WTC11 (cell line): ENCODE results near the gene PUM1. TPM values are rescaled to one million over a fixed set of nuclear protein-coding genes. Genes with fewer than 3 reads are reported as not detected.

Source experiments
- ATAC-seq: fragments of 200-7000 bp; cut with Tn5 transposase; 2 replicates; pipeline ENCODE4 v1.10.0; 2021; ENCODE audit warnings: mild to moderate bottlenecking, moderate library complexity
- CTCF ChIA-PET: fragments of 300-600 bp; sonication (Branson Sonifier 250); formaldehyde crosslinking; loops from one replicate; lab custom pipeline; 2021; ENCODE audit warnings: antibody characterized with exemption; lab: Charles Lee
- POLR2A ChIA-PET: fragments of 350-600 bp; sonication (Branson Sonifier 250); formaldehyde crosslinking; loops from one replicate; lab custom pipeline; 2021; ENCODE audit warnings: antibody characterized with exemption; lab: Charles Lee
- DNase-seq: peaks from one replicate; pipeline ENCODE4 v3.0.0; 2021; ENCODE audit warnings: low spot score
- H3K27ac Mint-ChIP-seq: 2 replicates; pipeline ENCODE4 v1.8.0; 2021; ENCODE audit warnings: mixed read lengths
- H3K27me3 Mint-ChIP-seq: 2 replicates; pipeline ENCODE4 v1.8.0; 2021; ENCODE audit warnings: low read depth, mild to moderate bottlenecking, moderate library complexity, mixed read lengths
- H3K36me3 Mint-ChIP-seq: 2 replicates; pipeline ENCODE4 v1.8.0; 2021; ENCODE audit warnings: mixed read lengths
- H3K4me1 Mint-ChIP-seq: 2 replicates; pipeline ENCODE4 v1.8.0; 2022; ENCODE audit warnings: mixed read lengths
- H3K4me3 Mint-ChIP-seq: 2 replicates; pipeline ENCODE4 v1.8.0; 2021; ENCODE audit warnings: mild to moderate bottlenecking, moderate library complexity, mixed read lengths
- H3K9me3 Mint-ChIP-seq: 2 replicates; pipeline ENCODE4 v1.8.0; 2021; ENCODE audit warnings: mixed read lengths
- CBFB ChIP-seq: sonication (generic); formaldehyde crosslinking; IDR thresholded peaks from 2 replicates; pipeline ENCODE4 v1.8.1; 2022; ENCODE audit warnings: mild to moderate bottlenecking, low read depth, missing genetic modification reagents
- E2F4 ChIP-seq: sonication (generic); formaldehyde crosslinking; IDR thresholded peaks from 2 replicates; pipeline ENCODE4 v1.8.1; 2022; ENCODE audit warnings: low read depth, mild to moderate bottlenecking, moderate library complexity, missing genetic modification reagents, borderline replicate concordance
- E2F5 ChIP-seq: sonication (generic); formaldehyde crosslinking; IDR thresholded peaks from 2 replicates; pipeline ENCODE4 v1.8.1; 2022; ENCODE audit warnings: mild to moderate bottlenecking, moderate library complexity, missing genetic modification reagents
- EMX1 ChIP-seq: fragments of 250-450 bp; sonication (Bioruptor Pico); IDR thresholded peaks from 2 replicates; pipeline ENCODE4 v1.8.0; 2021; ENCODE audit warnings: mild to moderate bottlenecking
- FOXJ3 ChIP-seq: sonication (generic); formaldehyde crosslinking; IDR thresholded peaks from 2 replicates; pipeline ENCODE4 v1.9.0; 2021; ENCODE audit warnings: missing genetic modification reagents, mild to moderate bottlenecking, borderline replicate concordance
- FOXP1 ChIP-seq: sonication (generic); formaldehyde crosslinking; IDR thresholded peaks from 2 replicates; pipeline ENCODE4 v1.8.0; 2022; ENCODE audit warnings: missing genetic modification reagents, mild to moderate bottlenecking, moderate library complexity, borderline replicate concordance
- FOXP4 ChIP-seq: sonication (generic); formaldehyde crosslinking; IDR thresholded peaks from 2 replicates; pipeline ENCODE4 v1.8.0; 2022; ENCODE audit warnings: mild to moderate bottlenecking, missing genetic modification reagents
- KAT7 ChIP-seq: sonication (generic); formaldehyde crosslinking; IDR thresholded peaks from 2 replicates; pipeline ENCODE4 v1.8.1; 2023; ENCODE audit warnings: missing genetic modification reagents, mild to moderate bottlenecking, borderline replicate concordance
- MYBL2 ChIP-seq: sonication (generic); formaldehyde crosslinking; IDR thresholded peaks from 2 replicates; pipeline ENCODE4 v1.8.1; 2023; ENCODE audit warnings: mild to moderate bottlenecking, moderate library complexity, missing genetic modification reagents
- RELA ChIP-seq: sonication (generic); formaldehyde crosslinking; IDR thresholded peaks from 2 replicates; pipeline ENCODE4 v1.8.1; 2022; ENCODE audit warnings: missing genetic modification reagents, mild to moderate bottlenecking, borderline replicate concordance
- TEAD4 ChIP-seq: sonication (generic); formaldehyde crosslinking; IDR thresholded peaks from 2 replicates; pipeline ENCODE4 v1.8.0; 2022; ENCODE audit warnings: mild to moderate bottlenecking, missing genetic modification reagents
- TP53 ChIP-seq: sonication (generic); formaldehyde crosslinking; IDR thresholded peaks from 2 replicates; pipeline ENCODE4 v1.8.1; 2023; ENCODE audit warnings: mild to moderate bottlenecking, missing genetic modification reagents
- USF2 ChIP-seq: sonication (generic); formaldehyde crosslinking; IDR thresholded peaks from 2 replicates; pipeline ENCODE4 v1.8.1; 2023; ENCODE audit warnings: mild to moderate bottlenecking, missing genetic modification reagents, moderate library complexity
- ZNF121 ChIP-seq: sonication (generic); formaldehyde crosslinking; IDR thresholded peaks from 2 replicates; pipeline ENCODE4 v1.8.0; 2023; ENCODE audit warnings: missing genetic modification reagents
- ZNF138 ChIP-seq: sonication (generic); formaldehyde crosslinking; conservative IDR thresholded peaks from 2 replicates; pipeline ENCODE4 v1.8.1; 2022; ENCODE audit warnings: mild to moderate bottlenecking, moderate library complexity, missing genetic modification reagents
- ZNF219 ChIP-seq: sonication (generic); formaldehyde crosslinking; IDR thresholded peaks from 2 replicates; pipeline ENCODE4 v1.8.0; 2023; ENCODE audit warnings: missing genetic modification reagents, mild to moderate bottlenecking, borderline replicate concordance
- ZNF416 ChIP-seq: fragments of 250-450 bp; sonication (Bioruptor Pico); IDR thresholded peaks from 2 replicates; pipeline ENCODE4 v1.9.0; 2021; ENCODE audit warnings: mild to moderate bottlenecking, inconsistent platforms
- ZNF423 ChIP-seq: fragments of 250-450 bp; sonication (Bioruptor Pico); IDR thresholded peaks from 2 replicates; pipeline ENCODE4 v2.1.2; 2022; ENCODE audit warnings: mild to moderate bottlenecking, moderate library complexity
- ZNF512 ChIP-seq: sonication (generic); formaldehyde crosslinking; IDR thresholded peaks from 2 replicates; pipeline ENCODE4 v1.8.1; 2022; ENCODE audit warnings: missing genetic modification reagents, borderline replicate concordance
- total RNA-seq: library from RNA; stranded (reverse); gene quantifications from 3 replicates; pipeline ENCODE4 v1.2.3, GENCODE V29; 2021

Gene PUM1
- total RNA-seq, 1 experiment from 2014 or later = 147 TPM

- no peak for TF ChIP-seq FOXP4
- TF ChIP-seq FOXJ3 (CRISPR knock-in tag) = no peak
- TF ChIP-seq MYBL2 (CRISPR knock-in tag) = no peak
- no peak for TF ChIP-seq ZNF416 (CRISPR knock-in tag)
- no peak for TF ChIP-seq ZNF138 (CRISPR knock-in tag)
- TF ChIP-seq RELA (CRISPR knock-in tag) = no peak
- TF ChIP-seq TP53 = no peak
- TF ChIP-seq E2F4 (CRISPR knock-in tag) = no peak
These were observed 61.3 kb downstream of the PUM1 start (continued) for GRCh38 chr1:31004231-31004621.

- no peak for DNase-seq
- peaks cover 32% of the 10 kb centered on the region for H3K4me1 Mint-ChIP-seq
- H3K9me3 Mint-ChIP-seq = no peaks in the 10 kb centered on the region
- H3K4me3 Mint-ChIP-seq = no peak overlapping the region
- H3K27me3 Mint-ChIP-seq = no peaks in the 10 kb centered on the region
- ChIA-PET POLR2A (no interaction called here), CTCF (no interaction called here)
- H3K36me3 Mint-ChIP-seq = peaks cover 33% of the 10 kb centered on the region
- 0 out of 2 replicates have a peak overlapping the region, but pooled peaks have one; percentile 15 for H3K27ac Mint-ChIP-seq
- no peak for ATAC-seq
- no peak for TF ChIP-seq TEAD4 (CRISPR knock-in tag)
- TF ChIP-seq E2F5 (CRISPR knock-in tag) = no peak
- TF ChIP-seq ZNF512 (CRISPR knock-in tag) = no peak
- TF ChIP-seq ZNF219 (CRISPR knock-in tag) = no peak
- TF ChIP-seq FOXP1 (CRISPR knock-in tag) = no peak
- no peak for TF ChIP-seq CBFB
- TF ChIP-seq ZNF121 (CRISPR knock-in tag) = no peak
- TF ChIP-seq USF2 = no peak
- TF ChIP-seq KAT7 (CRISPR knock-in tag) = no peak
- TF ChIP-seq ZNF423 (CRISPR knock-in tag) = no peak
- TF ChIP-seq EMX1 = no peak
These were observed 61.8 kb downstream of the PUM1 start for GRCh38 chr1:31003613-31004230.
